ENCODE data around the gene FGF11.
A peak's percentile ranks its signal among the peaks of the same experiment; 100 is the strongest.
"Not testable (repeated sequence)": the region's sequence is repeated elsewhere in the genome, so short reads cannot be mapped to it uniquely, and the experiment has no call there.

The FGF11 gene

DNA sequence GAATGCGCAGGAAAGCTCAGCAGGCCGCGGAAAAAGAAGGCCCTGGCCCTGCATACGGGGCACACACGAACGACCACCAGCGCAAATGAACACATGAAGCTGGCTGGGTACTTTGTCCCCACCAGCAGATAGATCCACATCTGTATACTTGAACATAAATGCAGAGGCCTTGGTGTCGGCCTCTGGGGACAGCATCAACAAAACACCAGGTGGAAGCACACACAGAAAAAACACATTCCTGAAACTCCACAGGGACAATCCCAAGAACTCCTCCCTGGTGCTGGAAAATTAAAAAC is 40.7 kb downstream of the FGF11 start:
- DNase-seq, result no peak

DNA sequence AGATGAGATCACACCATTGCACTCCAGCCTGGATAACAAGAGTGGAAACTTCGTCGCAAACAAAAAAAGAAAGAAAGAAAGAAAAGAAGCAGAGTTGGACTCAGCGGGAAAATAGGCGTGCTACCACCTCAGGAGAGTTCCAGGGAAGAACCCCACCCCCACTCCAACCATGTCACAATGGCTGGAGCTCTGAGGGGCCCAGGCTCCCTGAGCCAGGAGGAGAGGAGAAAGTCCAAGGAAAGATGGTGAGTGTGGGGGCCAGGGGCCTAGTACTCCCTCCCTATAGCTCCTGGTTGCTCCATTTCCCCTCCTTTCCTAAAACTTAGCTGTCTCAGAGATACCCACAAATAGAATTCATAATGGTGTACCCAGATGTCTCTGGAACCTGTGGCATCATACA is 42.0 kb downstream of the FGF11 start, which contains the start of gene SLC35G6:
TSS of gene SLC35G6 (plus strand) at position 172 of the 400 bp plus-strand sequence. CDS start at position 243, 71 bp downstream.
- DNase-seq, result not testable (repeated sequence)

DNA sequence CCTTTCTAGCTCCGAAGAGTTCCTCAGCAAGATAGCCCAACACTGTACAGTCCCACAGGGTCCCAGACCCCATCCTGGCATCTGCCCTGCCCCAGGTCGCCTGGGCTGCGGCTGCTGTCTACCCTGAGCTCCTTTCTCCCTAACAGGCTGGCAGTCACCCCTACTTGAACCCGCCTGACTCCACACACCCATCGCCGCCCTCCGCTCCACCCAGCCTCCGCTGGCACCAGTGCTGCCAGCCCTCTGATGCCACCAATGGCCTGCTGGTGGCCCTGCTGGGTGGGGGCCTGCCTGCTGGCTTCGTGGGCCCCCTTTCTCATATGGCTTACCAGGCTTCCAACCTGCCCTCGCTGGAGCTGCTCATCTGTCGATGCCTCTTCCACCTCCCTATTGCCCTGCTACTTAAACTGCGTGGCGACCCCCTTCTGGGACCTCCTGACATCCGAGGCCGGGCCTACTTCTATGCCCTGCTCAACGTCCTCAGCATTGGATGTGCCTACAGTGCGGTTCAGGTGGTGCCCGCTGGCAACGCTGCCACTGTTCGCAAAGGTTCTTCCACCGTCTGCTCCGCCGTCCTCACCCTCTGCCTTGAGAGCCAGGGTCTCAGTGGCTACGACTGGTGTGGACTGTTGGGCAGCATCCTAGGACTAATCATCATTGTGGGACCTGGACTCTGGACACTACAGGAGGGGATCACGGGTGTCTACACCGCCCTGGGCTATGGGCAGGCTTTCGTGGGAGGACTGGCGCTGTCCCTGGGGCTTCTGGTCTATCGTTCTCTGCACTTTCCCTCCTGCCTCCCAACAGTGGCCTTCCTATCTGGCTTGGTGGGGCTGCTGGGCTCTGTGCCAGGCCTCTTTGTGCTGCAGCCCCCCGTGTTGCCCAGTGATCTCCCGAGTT is 42.8 kb downstream of the FGF11 start:
- DNase-seq, result not testable (repeated sequence)

- DNase-seq, result not testable (repeated sequence)
Measured at GRCh38 chr17:7482742-7483088, 43.4 kb downstream of the FGF11 start.

DNA sequence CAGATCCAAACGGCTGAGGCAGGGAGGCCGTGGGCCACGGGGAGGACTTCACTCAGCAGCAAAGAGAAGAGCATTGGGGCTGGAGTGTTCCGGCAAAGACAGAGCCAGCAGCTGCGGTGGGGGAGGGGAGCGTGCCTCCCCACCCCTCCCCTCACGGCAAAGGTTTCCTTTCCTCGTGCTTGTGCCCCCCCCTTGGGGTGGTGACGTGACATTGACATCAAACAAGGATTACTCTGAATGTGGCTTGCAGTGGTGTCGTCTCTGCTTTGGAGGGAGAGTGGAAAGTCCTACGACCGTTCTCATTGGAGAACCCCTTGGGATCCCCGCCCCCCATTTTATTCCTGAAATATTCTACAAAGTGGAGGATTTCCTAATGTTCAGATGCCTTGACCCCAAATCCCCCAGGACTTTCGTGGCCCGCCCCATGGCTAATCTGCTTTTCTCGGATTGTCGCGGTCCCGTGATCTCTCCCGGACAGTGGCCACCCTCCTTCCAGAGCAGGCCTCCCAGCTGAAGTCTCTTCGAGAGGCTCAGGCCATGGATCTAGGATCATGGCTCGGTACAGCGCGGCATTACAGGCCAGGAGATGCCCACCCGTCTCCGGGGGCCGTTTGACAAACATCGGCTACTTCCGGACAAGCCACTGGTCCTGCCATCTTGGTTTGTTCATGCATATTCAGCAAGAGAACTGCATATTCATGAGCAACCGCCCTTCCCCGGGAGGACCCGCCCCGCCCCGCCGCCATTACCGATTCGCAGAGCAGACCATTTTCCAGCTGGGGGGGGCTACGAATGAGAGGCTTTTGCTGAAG is 44.1 kb downstream of the FGF11 start:
- DNase-seq, result peak; percentile 98

GRCh38 chr17:7484067-7484918 is 45.0 kb downstream of the FGF11 start, which contains the start of gene POLR2A:
Gene POLR2A (plus strand): TSS chr17:7484366.
- peak; percentile 99 for DNase-seq

DNA sequence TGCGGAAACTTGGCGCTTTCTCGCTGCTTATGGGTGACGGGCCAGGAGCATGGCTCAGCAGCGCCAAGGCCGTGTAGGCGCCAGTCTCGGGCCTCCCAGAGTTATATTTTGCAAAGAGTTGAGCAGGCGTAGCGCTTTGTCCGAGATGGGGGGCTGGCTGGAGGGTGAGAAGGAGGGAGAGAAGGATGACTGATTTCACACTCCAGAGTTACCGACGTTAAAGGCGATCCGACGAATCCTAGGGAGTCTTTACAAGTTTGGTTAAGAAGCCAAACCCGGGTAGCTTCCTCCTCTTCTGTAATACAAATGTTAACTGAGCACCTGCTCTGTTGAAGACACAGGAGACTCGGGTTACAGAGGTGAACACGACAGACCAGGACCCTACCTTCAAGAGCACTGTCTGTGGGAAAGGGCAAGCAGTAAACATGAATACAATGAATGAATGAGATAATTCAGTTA is 45.6 kb downstream of the FGF11 start:
- no peak for DNase-seq

DNA sequence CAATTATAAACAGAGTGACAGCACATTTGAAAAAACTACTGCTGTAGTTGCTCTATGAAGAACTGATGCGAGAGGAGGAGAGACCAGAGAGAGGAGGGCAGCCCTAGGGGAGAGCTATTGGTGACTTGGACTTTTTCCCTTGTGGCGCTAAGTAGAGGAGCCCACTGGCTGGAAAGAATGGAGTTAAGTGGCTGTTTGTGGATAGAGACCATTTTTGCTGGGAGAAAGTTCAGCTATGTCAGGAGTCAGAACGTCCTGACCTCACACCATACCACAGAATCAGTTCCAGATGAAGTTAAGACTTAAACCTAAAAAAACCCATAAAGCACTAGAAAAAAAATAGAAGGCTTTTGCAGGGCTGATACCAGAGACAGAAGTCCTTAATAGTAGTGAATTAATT is 46.9 kb downstream of the FGF11 start:
- no peak for DNase-seq

DNA sequence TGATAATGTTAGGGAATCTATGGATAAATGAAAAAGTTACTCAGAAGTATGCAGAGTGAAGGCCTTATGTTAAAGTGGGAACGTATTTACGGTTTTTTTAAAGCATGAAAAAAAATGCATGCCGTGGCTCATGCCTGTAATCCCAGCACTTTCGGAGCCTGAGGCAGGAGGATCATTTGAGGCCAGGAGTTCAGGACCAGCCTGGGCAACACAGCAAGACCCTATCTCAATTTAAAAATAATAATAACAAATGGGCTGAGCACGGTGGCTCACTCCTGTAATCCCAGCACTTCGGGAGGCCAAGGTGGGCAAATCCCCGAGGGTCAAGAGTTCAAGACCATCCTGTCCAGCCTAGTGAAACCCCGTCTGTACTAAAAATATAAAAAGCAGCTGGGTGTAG is 50.8 kb downstream of the FGF11 start:
- no peak for DNase-seq

DNA sequence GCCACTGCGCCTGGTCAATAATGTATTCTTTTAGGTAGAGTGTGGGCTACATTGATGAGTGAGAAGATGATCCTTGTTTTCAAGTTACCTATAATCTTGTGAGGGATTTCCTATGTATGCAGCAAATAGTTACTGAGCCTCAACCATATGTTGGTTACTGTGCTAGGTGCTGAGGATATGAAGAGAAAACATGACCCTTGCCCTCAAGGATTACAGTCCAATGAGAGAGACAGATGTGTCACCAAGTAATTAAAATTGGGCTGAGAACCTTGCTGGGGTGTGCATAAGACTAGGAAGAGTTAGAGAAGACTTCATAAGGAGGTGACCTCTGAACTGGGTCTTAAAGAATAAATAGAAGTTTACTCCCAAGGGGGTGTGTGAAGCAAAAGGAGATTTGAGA is 52.3 kb downstream of the FGF11 start:
- no peak for DNase-seq

GRCh38 chr17:7493941-7494340 is 54.6 kb downstream of the FGF11 start:
- DNase-seq, result no peak

All from right kidney (tissue), 1 donor.